OCI-LY1 (cell line): ENCODE results near the gene RWDD2A.

Experiments used
- H2AFZ ChIP-seq: fragments of 200-600 bp; sonication (generic), shearing (Covaris generic); 2 replicates; pipeline ENCODE4 v1.6.0; 2014; ENCODE audit warnings: antibody characterized with exemption, mild to moderate bottlenecking, low read length
- H3F3A ChIP-seq: fragments of 200-600 bp; sonication (generic), shearing (Covaris generic); 2 replicates; pipeline ENCODE4 v1.6.0; 2014; ENCODE audit warnings: mild to moderate bottlenecking, antibody characterized with exemption, low read length, moderate library complexity; ENCODE audit not compliant: insufficient read depth
- H3K27ac ChIP-seq: fragments of 200-600 bp; sonication (generic); 2 replicates; pipeline ENCODE4 v1.5.1; 2014; ENCODE audit warnings: low read length, mixed run types, mild to moderate bottlenecking, low read depth; ENCODE audit not compliant: poor library complexity, severe bottlenecking
- H3K27me3 ChIP-seq: fragments of 200-600 bp; sonication (generic); 2 replicates; pipeline ENCODE4 v1.6.0; 2014; ENCODE audit warnings: antibody characterized with exemption, mild to moderate bottlenecking, low read length, moderate library complexity; ENCODE audit not compliant: insufficient read depth
- H3K36me3 ChIP-seq: fragments of 200-600 bp; sonication (generic); 2 replicates; pipeline ENCODE4 v1.6.1; 2014; ENCODE audit warnings: mild to moderate bottlenecking, antibody characterized with exemption, low read length, moderate library complexity, mixed read lengths; ENCODE audit not compliant: insufficient read depth
- H3K4me1 ChIP-seq: fragments of 200-600 bp; sonication (generic); 2 replicates; pipeline ENCODE4 v1.5.1; 2014; ENCODE audit warnings: mild to moderate bottlenecking, low read length, moderate library complexity; ENCODE audit not compliant: insufficient read depth, severe bottlenecking
- H3K4me2 ChIP-seq: fragments of 200-600 bp; sonication (generic), shearing (Covaris generic); 2 replicates; pipeline ENCODE4 v1.6.1; 2014; ENCODE audit warnings: low read length
- H3K4me3 ChIP-seq: fragments of 200-600 bp; sonication (generic); 2 replicates; pipeline ENCODE4 v1.5.1; 2014; ENCODE audit warnings: low read length, low read depth, mild to moderate bottlenecking, mixed read lengths; ENCODE audit not compliant: poor library complexity, severe bottlenecking
- H3K79me2 ChIP-seq: fragments of 200-600 bp; shearing (Covaris generic); 2 replicates; pipeline ENCODE4 v1.6.1; 2016; ENCODE audit warnings: mixed run types, low read length, mixed read lengths; ENCODE audit not compliant: insufficient read depth
- H3K9ac ChIP-seq: fragments of 200-600 bp; sonication (generic), shearing (Covaris generic); 2 replicates; pipeline ENCODE4 v1.6.1; 2014; ENCODE audit warnings: mild to moderate bottlenecking, low read length, mixed read lengths
- H3K9me2 ChIP-seq: fragments of 200-600 bp; sonication (generic), shearing (Covaris generic); 2 replicates; pipeline ENCODE4 v1.6.1; 2014; ENCODE audit warnings: low read depth, mild to moderate bottlenecking, low read length, mixed read lengths
- H3K9me3 ChIP-seq: fragments of 200-600 bp; shearing (Covaris generic); 2 replicates; pipeline ENCODE4 v1.6.1; 2014; ENCODE audit warnings: low read length, mixed read lengths
- H4K20me1 ChIP-seq: fragments of 200-600 bp; sonication (generic), shearing (Covaris generic); 2 replicates; pipeline ENCODE4 v1.6.0; 2016; ENCODE audit warnings: mild to moderate bottlenecking, low read length; ENCODE audit not compliant: insufficient read depth
- EZH2 ChIP-seq: fragments of 200-600 bp; sonication (generic), shearing (Covaris generic); IDR thresholded peaks from 2 replicates; pipeline ENCODE4 v1.8.0; 2017; ENCODE audit warnings: borderline replicate concordance, mixed run types, mild to moderate bottlenecking, antibody characterized with exemption, low read length, moderate library complexity, mixed read lengths
- TF ChIP-seq, protein P1 (sequence below): fragments of 200-600 bp; sonication (generic), shearing (Covaris generic); IDR thresholded peaks from 2 replicates; pipeline ENCODE4 v1.5.1; 2017; ENCODE audit warnings: mild to moderate bottlenecking, antibody characterized with exemption, low read length, moderate library complexity, mixed read lengths

The RWDD2A gene

DNA sequence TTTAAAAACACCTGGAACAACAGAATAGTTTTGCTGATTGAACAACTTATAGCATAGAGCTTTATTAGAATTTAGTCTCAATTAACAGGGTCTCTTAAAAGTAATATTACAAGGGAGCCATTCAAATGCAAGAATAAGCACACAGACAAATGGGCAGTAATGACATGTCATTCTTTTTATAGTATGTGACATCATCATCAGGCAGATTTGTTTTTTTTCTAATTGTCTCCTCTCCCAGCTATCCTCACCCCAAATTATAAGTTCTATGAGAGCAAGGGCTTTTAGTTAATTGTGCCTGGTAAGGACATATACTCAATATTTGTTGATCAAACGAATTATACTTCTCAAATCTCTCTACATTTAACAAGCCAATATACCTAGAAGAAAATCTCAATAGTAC, 11.0 kb upstream of the RWDD2A start:
- no peaks in the 10 kb centered on the region for H3K9me2 ChIP-seq
- H3K9ac ChIP-seq: no peak overlapping the region
- H3K27me3 ChIP-seq: no peaks in the 10 kb centered on the region
- H2AFZ ChIP-seq: no peak overlapping the region
- H3K79me2 ChIP-seq: no peaks in the 10 kb centered on the region
- H3K4me1 ChIP-seq: no peaks in the 10 kb centered on the region
- no peaks in the 10 kb centered on the region for H3K9me3 ChIP-seq
- H3K27ac ChIP-seq: no peak overlapping the region
- no peak overlapping the region for H3K4me2 ChIP-seq
- TF ChIP-seq, protein P1, sequence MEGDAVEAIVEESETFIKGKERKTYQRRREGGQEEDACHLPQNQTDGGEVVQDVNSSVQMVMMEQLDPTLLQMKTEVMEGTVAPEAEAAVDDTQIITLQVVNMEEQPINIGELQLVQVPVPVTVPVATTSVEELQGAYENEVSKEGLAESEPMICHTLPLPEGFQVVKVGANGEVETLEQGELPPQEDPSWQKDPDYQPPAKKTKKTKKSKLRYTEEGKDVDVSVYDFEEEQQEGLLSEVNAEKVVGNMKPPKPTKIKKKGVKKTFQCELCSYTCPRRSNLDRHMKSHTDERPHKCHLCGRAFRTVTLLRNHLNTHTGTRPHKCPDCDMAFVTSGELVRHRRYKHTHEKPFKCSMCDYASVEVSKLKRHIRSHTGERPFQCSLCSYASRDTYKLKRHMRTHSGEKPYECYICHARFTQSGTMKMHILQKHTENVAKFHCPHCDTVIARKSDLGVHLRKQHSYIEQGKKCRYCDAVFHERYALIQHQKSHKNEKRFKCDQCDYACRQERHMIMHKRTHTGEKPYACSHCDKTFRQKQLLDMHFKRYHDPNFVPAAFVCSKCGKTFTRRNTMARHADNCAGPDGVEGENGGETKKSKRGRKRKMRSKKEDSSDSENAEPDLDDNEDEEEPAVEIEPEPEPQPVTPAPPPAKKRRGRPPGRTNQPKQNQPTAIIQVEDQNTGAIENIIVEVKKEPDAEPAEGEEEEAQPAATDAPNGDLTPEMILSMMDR: no peak
- TF ChIP-seq EZH2: no peak
- H4K20me1 ChIP-seq: no peaks in the 10 kb centered on the region
- no peak overlapping the region for H3K4me3 ChIP-seq
- H3K36me3 ChIP-seq: peaks cover 67% of the 10 kb centered on the region
- H3F3A ChIP-seq: no peaks in the 10 kb centered on the region

DNA sequence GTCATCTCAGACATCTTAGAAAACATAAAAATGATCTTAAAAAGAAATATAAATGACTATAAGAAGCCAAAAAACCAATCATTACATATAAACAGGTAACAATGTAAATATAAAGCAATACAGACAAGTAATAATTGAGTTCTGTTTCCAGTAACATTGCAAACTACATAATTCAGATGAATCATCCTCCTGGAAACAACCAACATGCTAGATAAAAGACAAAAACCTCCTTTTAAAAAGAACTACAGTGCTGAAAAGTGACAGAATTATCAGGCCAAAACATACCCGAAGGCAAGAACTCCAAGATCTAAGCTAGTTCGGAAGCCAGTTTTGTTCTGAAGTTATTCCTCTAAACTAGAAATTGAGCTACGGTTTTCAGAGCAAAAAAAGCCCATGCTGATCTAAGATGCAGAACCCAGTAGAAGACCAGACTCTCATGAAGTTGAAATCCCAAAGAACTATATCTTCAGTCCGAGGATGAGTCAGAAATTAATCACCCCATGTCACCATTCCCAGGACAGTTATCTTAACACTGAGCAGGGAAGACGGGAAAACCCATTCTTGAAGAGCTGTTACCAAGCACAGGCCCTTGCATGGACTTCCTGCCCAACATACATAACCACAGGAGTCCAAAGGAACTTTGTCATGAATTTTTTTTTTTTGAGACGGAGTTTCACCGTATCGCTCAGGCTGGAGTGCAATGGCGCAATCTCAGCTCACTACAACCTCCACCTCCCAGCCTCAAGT, 9.9 kb upstream of the RWDD2A start:
- H3K4me1 ChIP-seq: no peaks in the 10 kb centered on the region
- H3K9me2 ChIP-seq: no peaks in the 10 kb centered on the region
- H3K4me2 ChIP-seq: no peak overlapping the region
- peaks cover 59% of the 10 kb centered on the region for H3K36me3 ChIP-seq
- no peaks in the 10 kb centered on the region for H3K27me3 ChIP-seq
- H3K4me3 ChIP-seq: no peak overlapping the region
- no peak for TF ChIP-seq EZH2
- TF ChIP-seq, protein P1: no peak
- no peaks in the 10 kb centered on the region for H3K79me2 ChIP-seq
- no peaks in the 10 kb centered on the region for H3K9me3 ChIP-seq
- H3K9ac ChIP-seq: no peak overlapping the region
- H2AFZ ChIP-seq: no peak overlapping the region
- H4K20me1 ChIP-seq: no peaks in the 10 kb centered on the region
- no peak overlapping the region for H3K27ac ChIP-seq
- no peaks in the 10 kb centered on the region for H3F3A ChIP-seq

DNA sequence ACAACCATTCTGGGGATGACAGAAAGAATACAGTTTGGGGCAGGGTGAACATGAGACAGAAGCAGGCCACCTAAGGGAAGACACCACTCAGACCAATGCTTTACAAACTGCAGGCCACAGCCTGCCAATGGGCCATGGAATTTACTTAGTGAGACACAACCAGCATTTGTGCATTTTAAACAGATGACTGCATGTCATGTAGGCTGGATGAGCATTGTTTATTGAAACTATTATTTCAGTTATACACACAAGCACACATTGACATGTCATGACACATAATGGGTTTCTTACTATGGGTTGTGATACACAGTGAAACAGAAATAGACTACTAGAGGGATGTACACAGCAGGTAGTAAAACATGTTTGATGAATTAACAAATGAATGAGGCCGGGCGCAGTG, 8.1 kb upstream of the RWDD2A start:
- no peaks in the 10 kb centered on the region for H3K9me3 ChIP-seq
- H3K4me2 ChIP-seq: no peak overlapping the region
- H4K20me1 ChIP-seq: no peaks in the 10 kb centered on the region
- no peak overlapping the region for H3K27ac ChIP-seq
- no peak overlapping the region for H3K9ac ChIP-seq
- peaks cover 67% of the 10 kb centered on the region for H3K36me3 ChIP-seq
- no peak for TF ChIP-seq EZH2
- TF ChIP-seq, protein P1: no peak
- no peak overlapping the region for H2AFZ ChIP-seq
- no peak overlapping the region for H3K4me3 ChIP-seq
- H3K9me2 ChIP-seq: no peaks in the 10 kb centered on the region
- H3K4me1 ChIP-seq: no peaks in the 10 kb centered on the region
- no peaks in the 10 kb centered on the region for H3K27me3 ChIP-seq
- no peaks in the 10 kb centered on the region for H3F3A ChIP-seq
- no peaks in the 10 kb centered on the region; the same call in 1 of the 2 replicates for H3K79me2 ChIP-seq
